ENCODE measurements around the gene POU2AF2.

The POU2AF2 gene

GRCh38 chr11:111320728-111321568, 75.4 kb downstream of the POU2AF2 start:
- peaks cover 0 to 4% of the 10 kb centered on the region in 2 donors for H3K27me3 Mint-ChIP-seq
- no peak overlapping the region for H3K27ac Mint-ChIP-seq
- H3K36me3 Mint-ChIP-seq, result peaks cover 0 to 4% of the 10 kb centered on the region in 2 donors
- DNase-seq, result no peak
- peaks cover 0 to 2% of the 10 kb centered on the region in 2 donors for H3K9me3 Mint-ChIP-seq
- H3K4me3 Mint-ChIP-seq, result no peak overlapping the region
- H3K4me1 Mint-ChIP-seq, result no peaks in the 10 kb centered on the region
- no peak for ATAC-seq (replicated peaks)

- Mint-ChIP-seq H3K9me3 (no peaks in the 10 kb centered on the region), H3K36me3 (no peaks in the 10 kb centered on the region)
- DNase-seq, result no peak
These were observed 77.0 kb downstream of the POU2AF2 start for GRCh38 chr11:111322534-111322933.

GRCh38 chr11:111324277-111324720, 78.8 kb downstream of the POU2AF2 start:
- ATAC-seq (replicated peaks) (no peak), DNase-seq (no peak)
- H3K4me3 Mint-ChIP-seq, result no peak overlapping the region
- H3K36me3 Mint-ChIP-seq, result no peaks in the 10 kb centered on the region
- no peaks in the 10 kb centered on the region for H3K9me3 Mint-ChIP-seq
- no peaks in the 10 kb centered on the region for H3K27me3 Mint-ChIP-seq
- H3K27ac Mint-ChIP-seq, result no peak overlapping the region
- peaks cover 3 to 4% of the 10 kb centered on the region in 2 donors for H3K4me1 Mint-ChIP-seq

More at GRCh38 chr11:111322534-111322933, 77.0 kb downstream of the POU2AF2 start:
- Mint-ChIP-seq H3K4me3 (no peak overlapping the region), H3K4me1 (peaks cover 0 to 1% of the 10 kb centered on the region in 2 donors), H3K27ac (no peak overlapping the region), H3K27me3 (peaks cover 0 to 4% of the 10 kb centered on the region in 2 donors)
- ATAC-seq (replicated peaks), result no peak

GRCh38 chr11:111325259-111325658, 79.7 kb downstream of the POU2AF2 start:
- no peaks in the 10 kb centered on the region for H3K36me3 Mint-ChIP-seq
- H3K9me3 Mint-ChIP-seq, result no peaks in the 10 kb centered on the region
- DNase-seq, result no peak
- H3K4me3 Mint-ChIP-seq, result no peak overlapping the region
- H3K27me3 Mint-ChIP-seq, result no peaks in the 10 kb centered on the region
- H3K27ac Mint-ChIP-seq, result no peak overlapping the region
- H3K4me1 Mint-ChIP-seq, result peaks cover 10% of the 10 kb centered on the region in 2 donors
- no peak for ATAC-seq (replicated peaks)

- DNase-seq (no peak), ATAC-seq (replicated peaks) (no peak)
- no peaks in the 10 kb centered on the region for H3K9me3 Mint-ChIP-seq
- no peaks in the 10 kb centered on the region for H3K36me3 Mint-ChIP-seq
- H3K27me3 Mint-ChIP-seq, result no peaks in the 10 kb centered on the region
- H3K4me3 Mint-ChIP-seq, result no peak overlapping the region
- no peak overlapping the region for H3K27ac Mint-ChIP-seq
- H3K4me1 Mint-ChIP-seq, result peaks cover 10 to 13% of the 10 kb centered on the region in 2 donors
These were observed 81.3 kb downstream of the POU2AF2 start for GRCh38 chr11:111326824-111327223.

GRCh38 chr11:111327908-111328624, 82.5 kb downstream of the POU2AF2 start:
- Mint-ChIP-seq H3K27me3 (no peaks in the 10 kb centered on the region), H3K27ac (no peak overlapping the region), H3K36me3 (peaks cover 0 to 4% of the 10 kb centered on the region in 2 donors), H3K9me3 (no peaks in the 10 kb centered on the region), H3K4me3 (no peak overlapping the region), H3K4me1 (peaks cover 10 to 13% of the 10 kb centered on the region in 2 donors)
- ATAC-seq (replicated peaks) (no peak), DNase-seq (no peak)

GRCh38 chr11:111329306-111330204, 84.0 kb downstream of the POU2AF2 start:
- Mint-ChIP-seq H3K9me3 (no peaks in the 10 kb centered on the region), H3K27ac (peak overlapping the region; percentile 26), H3K4me1 (peaks cover 10 to 13% of the 10 kb centered on the region in 2 donors), H3K27me3 (no peaks in the 10 kb centered on the region), H3K4me3 (no peak overlapping the region), H3K36me3 (peaks cover 0 to 4% of the 10 kb centered on the region in 2 donors)
- no peak for DNase-seq
- ATAC-seq (replicated peaks), result peak in 1 of 2 donors; percentile 45

GRCh38 chr11:111330234-111330893, 84.8 kb downstream of the POU2AF2 start:
- peaks cover 10 to 13% of the 10 kb centered on the region in 2 donors for H3K4me1 Mint-ChIP-seq

GRCh38 chr11:111331711-111332479, 86.4 kb downstream of the POU2AF2 start:
- Mint-ChIP-seq H3K4me1 (peaks cover 14 to 15% of the 10 kb centered on the region in 2 donors), H3K27me3 (no peaks in the 10 kb centered on the region), H3K36me3 (peaks cover 0 to 4% of the 10 kb centered on the region in 2 donors), H3K9me3 (no peaks in the 10 kb centered on the region), H3K4me3 (no peak overlapping the region), H3K27ac (no peak overlapping the region)
- no peak for DNase-seq
- ATAC-seq (replicated peaks), result peak in 1 of 2 donors; percentile 47

More at GRCh38 chr11:111330234-111330893, 84.8 kb downstream of the POU2AF2 start:
- H3K36me3 Mint-ChIP-seq, result peaks cover 0 to 4% of the 10 kb centered on the region in 2 donors
- DNase-seq (no peak), ATAC-seq (replicated peaks) (no peak)
- no peaks in the 10 kb centered on the region for H3K9me3 Mint-ChIP-seq
- H3K4me3 Mint-ChIP-seq, result no peak overlapping the region
- H3K27ac Mint-ChIP-seq, result peak overlapping the region; percentile 43
- H3K27me3 Mint-ChIP-seq, result no peaks in the 10 kb centered on the region

GRCh38 chr11:111334532-111335502, 89.3 kb downstream of the POU2AF2 start:
- DNase-seq (no peak), ATAC-seq (replicated peaks) (no peak)
- Mint-ChIP-seq H3K4me3 (no peak overlapping the region), H3K9me3 (peaks cover 4 to 5% of the 10 kb centered on the region in 2 donors), H3K4me1 (peaks cover 5 to 10% of the 10 kb centered on the region in 2 donors), H3K27ac (no peak overlapping the region), H3K36me3 (peaks cover 4 to 9% of the 10 kb centered on the region in 2 donors), H3K27me3 (no peaks in the 10 kb centered on the region)

GRCh38 chr11:111335549-111335948, 90.0 kb downstream of the POU2AF2 start:
- Mint-ChIP-seq H3K27ac (no peak overlapping the region), H3K4me3 (no peak overlapping the region), H3K4me1 (peaks cover 4 to 7% of the 10 kb centered on the region in 2 donors), H3K36me3 (peaks cover 4 to 9% of the 10 kb centered on the region in 2 donors), H3K9me3 (peaks cover 4 to 5% of the 10 kb centered on the region in 2 donors), H3K27me3 (no peaks in the 10 kb centered on the region)
- DNase-seq (no peak), ATAC-seq (replicated peaks) (no peak)
